ENCODE data around the gene C14orf132.

DNA sequence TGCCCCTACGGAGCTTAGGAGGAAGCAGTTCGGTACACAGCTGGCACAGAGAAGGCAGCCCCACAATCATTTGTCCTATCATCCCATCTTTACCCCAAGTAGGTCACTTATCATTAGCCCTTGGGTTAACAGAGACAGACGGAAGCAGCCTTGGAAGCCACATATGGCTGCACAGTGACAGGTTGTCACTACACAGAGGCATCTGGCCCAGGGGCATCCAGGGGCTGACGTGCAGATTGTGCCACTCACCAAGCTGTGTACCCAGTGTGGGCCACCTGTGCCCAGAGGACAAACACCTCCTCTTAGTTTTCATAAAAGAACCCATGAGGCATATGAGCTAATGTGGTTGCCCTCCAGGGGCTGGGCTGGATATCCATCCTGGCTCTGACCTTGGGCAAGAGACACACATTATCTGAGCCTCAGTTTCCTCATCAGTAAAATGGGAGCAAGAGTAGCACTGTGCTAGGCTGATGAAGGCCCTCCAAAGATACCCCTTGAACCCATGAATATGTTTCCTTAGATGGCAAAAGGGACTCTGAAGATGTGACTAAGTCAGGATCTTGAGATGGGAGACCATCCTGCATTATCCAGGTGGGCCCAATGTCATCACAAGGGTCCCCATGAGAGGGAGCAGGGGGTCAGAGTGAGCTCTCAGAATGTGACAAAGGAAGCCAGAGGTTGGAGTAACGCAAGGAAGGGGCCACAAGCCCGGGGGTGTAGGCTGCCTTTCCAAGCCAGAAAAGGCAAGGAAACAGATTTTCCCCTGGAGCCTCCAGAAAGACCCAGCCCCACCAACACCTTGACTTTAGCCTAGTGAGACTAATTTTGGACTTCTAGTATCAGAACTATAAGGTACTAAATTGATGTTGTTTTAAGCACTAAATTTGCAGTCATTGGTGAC lies 64.6 kb downstream of the C14orf132 start:
- no peak for TF ChIP-seq BHLHE40 (IDR thresholded peaks at IDR 0.05; ENCODE audit: low read depth, low read length)
- no peak for TF ChIP-seq POLR2A (IDR thresholded peaks at IDR 0.05; ENCODE audit: low read depth, low read length)
- TF ChIP-seq, protein P1, sequence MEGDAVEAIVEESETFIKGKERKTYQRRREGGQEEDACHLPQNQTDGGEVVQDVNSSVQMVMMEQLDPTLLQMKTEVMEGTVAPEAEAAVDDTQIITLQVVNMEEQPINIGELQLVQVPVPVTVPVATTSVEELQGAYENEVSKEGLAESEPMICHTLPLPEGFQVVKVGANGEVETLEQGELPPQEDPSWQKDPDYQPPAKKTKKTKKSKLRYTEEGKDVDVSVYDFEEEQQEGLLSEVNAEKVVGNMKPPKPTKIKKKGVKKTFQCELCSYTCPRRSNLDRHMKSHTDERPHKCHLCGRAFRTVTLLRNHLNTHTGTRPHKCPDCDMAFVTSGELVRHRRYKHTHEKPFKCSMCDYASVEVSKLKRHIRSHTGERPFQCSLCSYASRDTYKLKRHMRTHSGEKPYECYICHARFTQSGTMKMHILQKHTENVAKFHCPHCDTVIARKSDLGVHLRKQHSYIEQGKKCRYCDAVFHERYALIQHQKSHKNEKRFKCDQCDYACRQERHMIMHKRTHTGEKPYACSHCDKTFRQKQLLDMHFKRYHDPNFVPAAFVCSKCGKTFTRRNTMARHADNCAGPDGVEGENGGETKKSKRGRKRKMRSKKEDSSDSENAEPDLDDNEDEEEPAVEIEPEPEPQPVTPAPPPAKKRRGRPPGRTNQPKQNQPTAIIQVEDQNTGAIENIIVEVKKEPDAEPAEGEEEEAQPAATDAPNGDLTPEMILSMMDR (conservative IDR thresholded peaks at IDR 0.05; ENCODE audit: low read depth, low read length) = no peak
- TF ChIP-seq MAZ (IDR thresholded peaks at IDR 0.05; ENCODE audit: borderline replicate concordance, low read depth, low read length) = no peak
- TF ChIP-seq, protein P2, sequence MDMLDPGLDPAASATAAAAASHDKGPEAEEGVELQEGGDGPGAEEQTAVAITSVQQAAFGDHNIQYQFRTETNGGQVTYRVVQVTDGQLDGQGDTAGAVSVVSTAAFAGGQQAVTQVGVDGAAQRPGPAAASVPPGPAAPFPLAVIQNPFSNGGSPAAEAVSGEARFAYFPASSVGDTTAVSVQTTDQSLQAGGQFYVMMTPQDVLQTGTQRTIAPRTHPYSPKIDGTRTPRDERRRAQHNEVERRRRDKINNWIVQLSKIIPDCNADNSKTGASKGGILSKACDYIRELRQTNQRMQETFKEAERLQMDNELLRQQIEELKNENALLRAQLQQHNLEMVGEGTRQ (IDR thresholded peaks at IDR 0.05; ENCODE audit: low read depth, low read length) = no peak
- TF ChIP-seq CEBPB (IDR thresholded peaks at IDR 0.05; ENCODE audit: low read depth, low read length) = no peak
- TF ChIP-seq SMC3 (IDR thresholded peaks at IDR 0.05; ENCODE audit: low read depth, low read length) = no peak
- no peak for TF ChIP-seq RAD21 (IDR thresholded peaks at IDR 0.05; ENCODE audit: low read length)
- TF ChIP-seq MAFK (IDR thresholded peaks at IDR 0.05; ENCODE audit: low read depth, low read length) = no peak
- no peak for TF ChIP-seq CHD1 (IDR thresholded peaks at IDR 0.05; ENCODE audit: low read depth, low read length)
- no peak for TF ChIP-seq RFX5 (IDR thresholded peaks at IDR 0.05; ENCODE audit: low read depth, low read length)
